ENCODE data around the gene PRPF6.

Gene PRPF6

DNA sequence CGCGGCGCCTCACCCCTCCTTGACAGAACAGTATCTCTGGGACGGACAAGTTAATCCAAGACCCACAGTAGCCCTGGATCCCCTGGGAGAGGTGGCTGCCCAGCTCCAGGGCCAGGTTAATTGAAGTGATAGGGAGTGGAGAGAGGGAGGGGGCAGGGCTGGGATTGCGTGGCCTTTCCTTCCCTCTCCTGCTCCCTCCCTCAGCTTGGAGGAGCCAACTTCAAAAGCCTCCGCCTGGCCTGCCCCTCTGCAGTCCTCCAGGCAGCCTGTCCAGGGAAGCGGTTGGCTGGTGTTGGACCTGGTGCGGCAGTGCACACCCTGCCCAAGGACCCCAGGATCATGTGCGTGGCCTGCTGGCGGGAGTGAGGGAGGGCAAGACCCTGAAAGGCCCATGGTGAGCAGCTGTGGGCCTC lies 55.0 kb downstream of the PRPF6 start, which contains the start of gene C20orf204:
C20orf204 (plus strand) TSS at position 250 of the 413 bp plus-strand sequence; CDS start at position 392, 142 bp downstream.
- no peak for DNase-seq (ENCODE audit: low spot score)

DNA sequence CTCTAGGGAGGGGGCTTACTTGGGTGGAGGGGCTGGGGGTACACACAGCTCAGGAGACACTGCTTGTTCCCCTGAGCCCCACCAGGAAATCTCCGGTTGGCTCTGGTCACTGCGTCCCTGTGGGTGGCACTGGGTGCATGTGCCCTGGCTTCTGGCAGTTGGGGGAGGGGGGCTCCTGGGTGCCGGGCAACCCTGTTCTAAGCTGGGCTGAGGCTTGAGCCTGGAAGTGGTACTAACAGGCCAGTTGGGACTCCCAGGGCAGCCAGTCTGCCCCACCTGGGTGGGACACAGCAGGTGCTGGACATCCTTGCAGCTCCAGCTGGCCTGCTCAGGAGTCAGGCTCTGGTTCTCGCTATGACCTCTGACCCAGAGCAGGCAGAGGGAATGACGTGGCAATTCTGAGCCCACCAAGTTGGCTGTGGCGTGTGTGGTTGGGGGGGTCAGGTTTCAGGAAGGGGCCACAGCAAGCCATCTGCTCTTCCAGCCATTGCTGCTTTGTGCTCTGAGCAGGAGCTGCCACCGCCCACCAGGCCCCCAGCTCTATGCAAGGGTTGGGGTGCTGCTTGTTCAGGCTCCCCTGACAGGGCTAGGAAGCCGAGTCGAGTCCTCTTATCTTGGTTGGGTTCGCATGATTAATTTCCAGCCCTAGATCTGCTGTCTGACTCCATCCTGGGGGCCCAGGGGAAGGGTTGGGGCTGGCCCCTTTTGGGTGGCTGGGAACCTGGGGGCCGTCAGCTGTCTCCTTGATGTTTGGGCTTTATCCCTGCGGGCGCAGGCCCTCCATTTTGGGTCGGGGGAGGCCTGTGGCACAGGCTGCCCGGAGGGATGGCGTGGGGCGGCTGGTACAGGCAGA lies 55.6 kb downstream of the PRPF6 start:
- DNase-seq (ENCODE audit: low spot score) = no peak

DNA sequence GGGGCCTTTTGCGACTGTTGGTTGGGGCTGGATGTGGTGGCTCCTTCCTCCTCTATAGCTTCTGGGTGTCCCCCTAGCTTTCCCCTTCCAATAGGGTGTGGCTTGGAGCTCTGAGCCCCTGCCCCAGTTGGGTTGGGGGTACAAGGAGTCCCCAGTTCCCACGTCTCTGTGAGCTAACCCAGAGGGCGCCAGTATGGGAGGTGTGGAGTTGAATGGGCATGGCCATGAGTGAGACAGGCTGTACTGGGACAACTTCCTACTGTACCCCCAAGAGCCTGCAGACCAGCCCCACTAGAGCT lies 56.2 kb downstream of the PRPF6 start:
- DNase-seq (ENCODE audit: low spot score) = no peak

DNA sequence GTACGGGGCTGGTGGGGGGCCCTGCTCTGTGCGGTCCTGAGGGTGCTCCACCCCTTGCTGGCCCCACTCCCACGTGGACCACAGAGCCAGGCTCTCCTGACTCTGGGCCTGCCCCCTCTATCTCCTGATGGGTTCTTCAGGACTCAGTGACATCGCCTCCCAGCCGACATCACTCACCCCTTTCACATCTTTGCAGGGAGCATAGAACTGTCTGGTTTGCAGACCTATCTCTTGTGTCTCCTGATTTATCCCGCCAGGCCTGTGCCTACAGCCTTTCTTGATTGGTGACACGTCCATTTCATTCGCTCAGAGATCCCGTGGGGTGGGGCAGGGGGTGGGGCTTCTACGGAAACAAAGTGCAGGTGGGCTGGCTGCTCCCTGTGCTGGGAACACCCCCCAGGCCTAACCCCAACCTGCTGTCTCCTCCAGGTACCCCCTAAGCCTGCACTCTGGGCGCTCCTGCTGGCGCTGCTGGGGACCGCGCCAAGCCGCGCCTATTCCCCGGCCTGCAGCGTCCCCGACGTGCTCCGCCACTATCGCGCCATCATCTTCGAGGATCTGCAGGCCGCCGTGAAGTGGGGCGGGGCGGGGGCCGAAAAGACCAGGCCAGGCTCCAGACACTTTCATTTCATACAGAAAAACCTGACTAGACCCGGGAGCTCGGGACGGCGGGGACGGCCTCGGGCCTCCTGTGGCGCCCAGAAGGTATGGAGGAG lies 56.7 kb downstream of the PRPF6 start:
- no peak for DNase-seq (ENCODE audit: low spot score)

DNA sequence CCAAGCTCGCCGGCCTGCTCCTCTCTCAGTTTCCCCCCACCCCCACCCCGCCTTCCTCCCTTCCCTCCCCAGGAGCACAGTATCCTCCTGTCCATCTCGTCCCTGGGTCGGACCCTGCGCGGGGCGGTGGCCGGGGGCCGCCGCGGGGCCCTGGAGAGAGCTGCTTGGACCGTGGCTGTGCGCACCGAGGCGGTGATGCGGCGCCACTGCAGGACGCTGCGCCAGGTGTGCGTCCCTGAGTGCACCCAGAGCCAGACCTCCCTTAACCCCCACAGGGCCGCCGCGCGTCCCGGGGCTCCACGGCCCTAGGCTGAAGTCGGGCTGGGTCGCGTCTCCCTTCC lies 57.3 kb downstream of the PRPF6 start:
- no peak for DNase-seq (ENCODE audit: low spot score)

DNA sequence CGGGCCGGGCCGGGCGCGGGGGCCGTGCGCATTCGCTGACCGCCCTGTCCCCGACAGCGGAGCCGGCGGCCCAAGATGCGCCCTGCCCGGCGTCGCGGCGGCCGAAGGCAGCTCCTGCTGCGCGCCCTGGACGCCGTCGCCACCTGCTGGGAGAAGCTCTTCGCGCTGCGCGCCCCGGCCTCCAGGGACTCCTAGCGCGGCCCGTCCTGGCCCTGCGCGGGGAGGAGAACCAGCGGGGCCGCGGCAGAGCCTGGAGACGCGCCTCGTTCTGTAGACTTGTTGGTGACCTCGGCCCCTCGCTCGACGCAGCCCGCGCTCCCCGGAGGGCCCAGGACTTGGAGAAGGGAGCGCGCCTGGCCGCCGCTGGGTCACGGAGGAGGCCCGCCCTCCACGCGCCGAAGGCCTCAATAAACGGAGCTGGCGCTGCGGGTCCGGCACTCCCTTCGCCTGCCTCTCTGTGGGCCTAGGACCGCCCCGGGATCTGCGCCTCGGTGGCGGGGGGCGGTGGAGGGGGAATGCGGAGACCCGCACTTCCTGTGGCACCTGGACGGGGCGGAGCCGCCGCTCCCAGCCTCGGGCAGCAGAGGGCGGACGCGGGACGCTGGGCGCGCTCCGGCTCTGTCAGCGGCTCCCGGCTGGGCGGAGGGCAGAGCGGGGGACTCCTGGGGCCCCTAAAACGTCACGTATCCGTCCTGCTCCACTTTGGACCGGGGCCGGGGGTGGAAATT lies 57.8 kb downstream of the PRPF6 start:
- DNase-seq (ENCODE audit: low spot score) = peak; percentile 89

DNA sequence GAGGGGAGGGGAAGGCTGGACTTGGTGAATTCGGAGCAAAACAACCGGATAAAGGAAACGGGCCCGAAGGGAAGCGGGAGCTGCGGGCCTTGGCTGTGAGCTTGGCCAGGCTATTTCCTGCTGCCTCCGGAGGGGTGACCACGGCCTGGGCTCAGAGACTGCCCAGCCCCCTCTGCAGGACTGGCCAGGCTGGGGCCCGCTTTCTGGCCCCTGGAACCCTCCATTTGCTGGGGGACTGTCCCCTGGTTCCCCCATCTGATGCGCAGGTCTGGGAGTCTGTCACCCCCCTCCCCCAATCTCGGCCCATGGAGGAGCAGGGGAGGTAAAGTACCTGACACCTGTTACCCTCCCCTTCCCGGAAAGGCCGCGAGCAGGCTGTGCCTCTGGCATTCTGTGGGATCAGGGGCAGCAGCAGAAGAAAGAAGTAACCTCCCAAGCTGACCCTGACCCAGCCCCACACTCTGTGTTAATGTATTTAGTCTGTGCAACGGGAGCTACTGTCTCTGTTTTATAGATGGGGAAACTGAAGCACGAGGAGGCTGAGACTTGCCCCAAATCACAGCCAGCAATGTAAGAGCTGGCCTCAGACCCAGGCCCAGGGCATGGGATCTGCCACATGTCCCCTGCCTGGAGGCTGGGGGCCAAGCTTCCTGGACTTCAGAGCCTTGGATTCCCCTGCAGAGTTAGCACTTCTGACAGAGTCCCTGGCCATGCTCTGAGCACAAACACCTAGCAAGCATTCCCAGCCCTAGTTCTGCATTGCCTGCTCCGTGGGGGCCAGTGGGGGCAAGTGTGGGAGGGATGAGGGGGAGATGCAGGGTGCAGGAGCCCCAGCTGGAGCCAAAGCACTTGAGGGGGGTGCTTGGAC lies 58.6 kb downstream of the PRPF6 start:
- DNase-seq (ENCODE audit: low spot score) = no peak

DNA sequence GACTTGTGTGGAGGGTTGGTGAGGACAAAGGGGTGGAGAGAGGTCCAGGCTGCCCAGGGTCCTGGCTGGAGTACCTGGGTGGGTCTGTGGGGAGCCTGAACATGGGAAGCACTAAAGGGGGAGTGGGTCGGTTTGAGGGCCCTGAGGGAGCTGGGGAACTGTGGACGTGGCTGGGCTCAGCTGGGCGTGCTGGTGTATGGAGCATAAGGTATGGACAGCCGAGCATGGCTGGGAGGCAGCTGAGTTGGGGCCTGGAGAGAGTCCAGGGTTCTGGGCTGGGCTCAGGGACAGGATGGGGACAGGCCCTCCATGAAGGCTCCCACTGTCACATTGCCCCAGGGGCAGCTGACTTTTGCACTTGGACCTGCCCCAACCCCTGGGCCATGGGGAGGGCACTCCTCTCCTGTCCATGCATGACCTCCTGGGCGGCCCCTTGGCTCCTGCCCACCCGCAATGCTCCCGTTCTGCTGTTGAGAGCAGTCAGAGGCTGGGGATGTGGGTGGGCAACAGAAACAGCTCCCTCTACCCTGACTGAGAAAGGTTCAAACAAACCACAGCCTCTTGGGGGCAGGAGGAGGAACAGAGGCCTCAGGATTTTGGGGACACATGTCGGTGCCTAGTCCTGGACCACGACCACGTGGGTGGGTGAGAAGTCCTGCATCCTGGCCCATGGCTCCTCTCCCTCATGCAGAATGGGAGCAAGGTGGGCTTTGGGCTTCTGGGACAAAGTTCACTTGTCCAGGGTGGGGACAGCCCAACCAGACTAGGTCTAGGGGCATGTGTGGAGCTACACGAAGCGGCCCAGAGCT lies 59.5 kb downstream of the PRPF6 start:
- no peak for DNase-seq (ENCODE audit: low spot score)

DNA sequence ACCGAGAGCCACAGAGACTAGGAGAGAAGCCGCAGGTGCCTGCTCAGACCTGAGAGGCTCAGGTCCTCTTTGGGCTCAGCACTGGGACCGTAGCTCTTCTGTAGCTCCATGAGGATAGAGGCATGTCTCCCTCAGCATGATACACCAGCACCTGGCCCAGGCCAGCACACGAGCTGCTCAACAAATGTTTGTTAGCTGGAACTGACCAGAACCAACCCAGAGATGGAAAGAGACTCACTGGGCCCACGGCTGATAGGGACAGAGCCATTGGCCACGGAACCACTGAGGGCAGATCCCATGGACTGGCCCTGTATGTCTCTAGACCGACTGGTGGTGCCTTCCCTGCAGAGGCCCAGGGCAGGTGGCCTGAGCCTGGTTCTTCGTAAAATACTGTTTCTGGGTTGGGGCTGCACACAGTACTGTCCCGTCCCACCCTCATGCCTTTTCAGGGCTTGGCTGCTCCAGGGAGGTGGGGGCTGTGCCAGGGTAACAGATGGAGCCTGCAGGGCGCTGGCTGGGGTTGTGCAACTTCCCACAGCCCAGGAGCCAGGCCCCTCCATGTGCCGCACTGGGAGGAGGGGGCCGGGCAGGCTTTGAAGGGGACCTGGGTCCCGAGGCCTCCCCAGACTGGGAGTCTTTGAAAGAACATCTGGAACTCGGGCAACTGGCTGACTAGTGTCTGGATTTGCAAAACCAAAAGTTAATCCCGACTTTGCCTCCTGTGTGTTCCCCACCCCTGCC lies 60.3 kb downstream of the PRPF6 start:
- no peak for DNase-seq (ENCODE audit: low spot score)

DNA sequence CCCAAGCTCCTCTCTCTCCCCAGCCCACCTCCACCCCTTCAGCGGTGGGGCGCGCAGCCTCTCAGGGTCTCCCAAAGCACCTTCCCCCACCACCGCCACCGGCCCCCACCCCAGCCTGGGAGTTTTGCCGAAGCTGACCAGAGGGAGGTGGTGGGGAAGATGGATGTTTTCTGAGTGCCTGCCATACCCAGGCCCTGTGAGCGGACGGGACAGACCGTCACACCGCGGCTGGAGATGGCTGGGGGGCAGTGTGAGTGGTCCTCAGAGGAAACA lies 60.8 kb downstream of the PRPF6 start:
- DNase-seq (ENCODE audit: low spot score) = no peak

DNA sequence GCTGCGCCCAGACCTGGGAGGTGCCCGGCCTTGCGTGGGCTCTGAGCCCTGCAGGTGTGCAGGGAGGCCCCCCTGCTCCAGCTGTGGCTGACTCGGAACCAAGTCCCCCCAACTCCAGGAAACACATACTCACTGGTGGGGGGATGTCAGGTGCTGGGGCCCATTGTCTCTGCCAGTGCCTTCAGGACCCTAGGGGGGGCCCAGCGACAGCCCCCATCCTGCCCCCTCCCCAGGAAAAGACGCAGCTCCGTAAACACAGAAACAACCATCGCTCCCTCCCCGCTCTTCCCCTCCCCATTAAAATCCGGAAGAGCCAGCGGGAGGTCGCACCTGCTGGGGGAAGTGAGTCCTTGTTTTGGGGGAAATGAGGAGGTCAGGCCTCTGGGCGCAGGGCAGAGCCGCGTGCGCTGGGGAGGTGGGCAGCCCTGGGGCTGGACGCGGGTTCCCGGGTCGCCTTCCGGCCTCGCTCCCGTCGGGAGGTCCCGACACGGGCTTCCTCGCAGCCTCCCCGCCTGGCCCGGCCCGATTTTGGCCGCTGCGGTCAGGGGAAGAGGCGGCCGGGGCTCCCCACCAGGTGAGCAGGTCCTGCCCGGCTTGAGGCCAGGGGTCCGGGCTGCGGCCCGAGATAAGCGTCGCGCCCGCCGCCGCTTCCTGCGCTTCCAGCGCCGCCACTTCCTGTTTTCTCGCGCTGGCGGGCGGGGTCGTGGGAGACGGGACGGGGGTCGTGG lies 61.3 kb downstream of the PRPF6 start:
- DNase-seq (ENCODE audit: low spot score) = no peak

DNA sequence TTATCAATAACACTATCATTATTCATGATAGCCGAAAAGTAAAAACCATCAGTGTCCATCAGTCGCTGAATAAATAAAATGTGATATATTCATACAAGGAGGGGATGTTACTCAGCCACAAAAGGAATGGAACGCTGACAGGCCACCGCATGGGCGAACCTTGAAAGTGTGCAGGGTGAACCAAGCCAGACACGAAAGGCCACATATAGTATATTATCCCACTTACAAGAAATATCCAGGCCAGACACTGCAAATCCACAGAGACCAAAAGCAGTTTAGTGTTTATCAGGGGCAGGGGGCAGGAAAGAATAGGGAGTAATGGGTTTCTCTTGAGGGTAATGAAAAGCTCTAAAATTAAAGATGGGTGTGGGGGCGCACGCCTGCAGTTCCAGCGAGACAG lies 62.8 kb downstream of the PRPF6 start:
- no peak for DNase-seq (ENCODE audit: low spot score)

DNA sequence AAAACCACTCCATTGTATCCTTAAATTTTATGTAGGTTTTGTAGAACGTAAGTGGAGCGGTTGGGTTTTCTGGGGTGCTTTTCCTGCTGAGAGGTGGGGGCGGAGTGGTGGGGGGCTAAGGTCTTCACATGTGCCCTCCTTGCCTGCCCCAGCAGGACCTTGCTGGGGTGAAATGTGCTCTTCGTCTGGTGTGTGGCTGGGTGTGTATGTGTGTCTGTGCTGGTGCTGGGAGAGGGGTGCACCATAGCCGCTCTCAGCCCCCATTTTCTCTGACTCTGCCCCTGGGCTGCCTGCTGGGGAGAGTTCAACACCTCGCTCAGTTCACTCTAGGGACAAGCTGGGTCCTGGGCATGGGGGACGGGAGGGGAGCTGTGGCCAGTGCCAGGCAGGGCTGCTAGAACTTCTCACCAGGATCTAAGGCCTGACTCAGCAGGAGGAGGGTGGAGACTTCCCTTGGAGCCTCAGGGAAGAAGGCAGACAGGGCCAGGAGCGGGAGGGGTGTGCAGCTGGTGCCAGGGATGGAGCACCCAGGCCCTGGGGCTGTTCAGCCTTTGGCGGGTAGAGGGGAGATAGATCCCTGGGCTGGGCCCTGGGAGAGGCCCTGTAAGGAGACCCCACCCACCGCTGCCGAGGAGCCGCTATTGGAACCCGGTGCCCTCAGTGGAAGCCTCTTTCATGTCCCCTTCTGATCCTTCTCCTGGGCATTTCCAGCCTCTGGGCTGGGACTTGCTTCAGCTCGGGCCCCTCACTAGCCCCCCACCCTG lies 63.7 kb downstream of the PRPF6 start:
- DNase-seq (ENCODE audit: low spot score) = peak; percentile 71

DNA sequence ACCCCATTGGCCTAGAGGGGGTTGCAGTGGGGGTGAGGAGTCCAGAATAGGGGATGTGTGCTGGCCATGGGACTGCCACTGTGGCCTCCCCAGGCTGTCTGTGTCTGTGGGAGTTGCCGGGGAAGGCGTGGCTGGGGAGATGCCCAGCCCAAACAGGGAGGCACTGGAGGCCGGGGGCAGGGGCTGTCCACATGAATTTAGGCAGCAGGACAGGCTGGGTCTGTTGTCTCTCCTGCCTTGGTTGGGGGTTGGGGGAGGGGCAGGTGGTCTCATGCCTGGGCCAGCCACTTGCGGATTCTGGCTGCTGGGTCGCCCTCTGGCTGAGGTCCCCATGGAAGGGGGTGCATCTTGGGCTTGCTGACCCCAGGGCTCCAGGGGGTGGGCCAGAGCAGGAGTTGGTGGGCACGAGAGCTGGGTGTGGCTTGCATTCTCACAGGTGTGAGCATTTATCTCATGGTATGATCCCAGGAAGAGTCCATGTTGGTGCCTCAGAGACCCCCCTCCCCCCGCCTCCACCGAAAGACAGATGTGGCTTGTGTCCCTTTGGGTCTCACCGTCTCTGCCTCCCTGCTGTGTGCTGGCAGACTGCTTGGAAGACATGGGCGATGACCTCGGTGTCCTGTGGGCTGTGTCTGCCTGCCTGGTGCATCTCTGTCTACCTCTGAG lies 64.5 kb downstream of the PRPF6 start:
- no peak for DNase-seq (ENCODE audit: low spot score)

DNA sequence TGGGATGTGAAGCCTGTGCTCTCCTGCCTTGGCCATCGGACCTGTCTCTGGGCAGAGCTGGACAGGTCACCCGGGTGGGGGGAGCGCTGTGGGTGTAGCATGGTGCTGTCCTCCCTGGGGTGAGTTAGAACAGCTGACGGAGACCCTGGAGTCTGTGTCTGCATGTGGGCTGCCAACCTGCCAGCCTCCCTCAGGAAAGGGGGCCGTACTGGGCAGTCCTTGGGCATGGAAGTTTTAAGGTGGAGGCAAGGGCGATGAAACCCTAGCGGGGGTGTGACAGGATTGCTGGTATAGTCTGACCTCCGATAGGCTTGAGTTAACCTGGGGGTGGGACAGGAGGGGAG lies 66.1 kb downstream of the PRPF6 start:
- DNase-seq (ENCODE audit: low spot score) = no peak

DNA sequence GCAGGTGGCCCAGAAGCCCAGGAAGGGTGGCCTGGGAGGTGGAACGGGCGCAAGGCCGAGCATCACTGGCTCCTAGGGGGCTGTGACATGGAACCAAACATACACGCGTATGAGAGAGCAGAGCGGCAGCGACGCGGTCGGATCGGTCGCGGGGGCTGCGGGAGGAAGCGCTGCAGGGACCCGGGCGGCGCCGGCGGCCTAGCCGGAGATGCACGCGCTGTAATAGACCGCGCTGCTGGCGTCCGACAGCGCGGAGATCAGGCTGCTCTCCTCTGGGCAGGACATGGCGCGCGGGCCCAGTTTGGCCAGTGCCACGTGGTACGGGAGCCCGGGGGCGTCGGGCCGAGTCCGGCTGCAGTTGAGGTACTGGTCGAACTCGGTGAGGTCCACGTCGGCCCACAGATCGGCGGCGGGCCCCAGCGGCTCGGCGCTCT lies 67.1 kb downstream of the PRPF6 start:
- no peak for DNase-seq (ENCODE audit: low spot score)

DNA sequence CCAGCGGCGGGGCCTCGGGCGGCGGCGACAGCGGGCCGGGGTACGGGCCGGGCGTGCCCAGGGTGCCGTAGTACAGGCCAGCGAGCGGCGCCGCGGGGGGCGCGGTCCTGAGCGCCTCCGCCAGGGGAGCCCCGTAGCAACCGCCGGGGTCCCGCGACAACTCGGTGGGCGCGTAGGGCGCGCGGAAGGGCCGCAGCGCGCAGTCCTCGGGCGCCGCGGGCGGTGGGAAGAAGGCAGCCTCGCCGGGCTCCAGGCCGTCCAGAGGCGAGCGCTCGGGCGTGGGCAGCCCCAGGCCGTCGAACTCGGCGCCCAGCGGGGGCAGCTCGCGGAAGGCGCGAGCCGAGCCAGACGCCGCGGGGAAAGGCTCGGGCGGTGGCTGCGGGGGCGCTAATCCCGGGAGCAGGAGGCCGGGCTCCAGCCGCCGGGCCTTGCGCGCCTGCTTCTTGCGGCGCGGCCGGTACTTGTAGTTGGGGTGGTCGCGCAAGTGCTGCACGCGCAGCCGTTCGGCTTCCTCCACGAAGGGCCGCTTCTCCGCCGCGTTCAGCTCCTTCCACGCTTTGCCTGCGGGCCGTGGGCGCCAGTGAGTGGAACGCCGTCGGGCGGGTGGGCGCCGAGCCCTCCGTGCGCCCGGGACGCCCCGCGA lies 67.6 kb downstream of the PRPF6 start:
- no peak for DNase-seq (ENCODE audit: low spot score)
